ENCODE measurements around the gene ANKIB1. TPM values are rescaled to one million over a fixed set of nuclear protein-coding genes. Genes with fewer than 3 reads are reported as not detected.

ANKIB1 gene
- polyA plus RNA-seq, 1 donor (not counting 4 experiments of a cell fraction or from before 2014, with no cell fraction given), result 37.0 TPM

- Histone ChIP-seq H3K4me1 (ENCODE audit: control insufficient read depth, extremely low read depth, insufficient read depth, low read length) (peaks cover 21% of the 10 kb centered on the region), H3K9me3 (ENCODE audit: control insufficient read depth, low read depth, low read length) (no peaks in the 10 kb centered on the region), H3K36me3 (ENCODE audit: control insufficient read depth in 2 of 2, extremely low read depth in 1 of 2, insufficient read depth in 2 of 2, low read length in 2 of 2) (no peaks in the 10 kb centered on the region), H3K9me1 (ENCODE audit: control insufficient read depth, extremely low read depth, insufficient read depth, low read length) (no peaks in the 10 kb centered on the region), H3K27me3 (ENCODE audit: control insufficient read depth, extremely low read depth, insufficient read depth, low read length) (no peaks in the 10 kb centered on the region), H2AFZ (ENCODE audit: control insufficient read depth, low read length) (no peak overlapping the region), H4K20me1 (ENCODE audit: control insufficient read depth, extremely low read depth, insufficient read depth, low read length) (no peaks in the 10 kb centered on the region), H3K4me3 (ENCODE audit: control insufficient read depth in 2 of 3, extremely low read depth in 1 of 3, insufficient read depth in 2 of 3, low read depth in 1 of 3, low read length in 3 of 3) (no peak overlapping the region), H3K9ac (ENCODE audit: control insufficient read depth, extremely low read depth, insufficient read depth, low read length) (no peak overlapping the region), H3K4me2 (ENCODE audit: control insufficient read depth, extremely low read depth, insufficient read depth, low read depth, low read length) (no peak overlapping the region), H3K27ac (ENCODE audit: control insufficient read depth, insufficient read depth, low read length) (peak overlapping the region; percentile 28), H3K79me2 (ENCODE audit: control insufficient read depth, insufficient read depth, low read length) (peaks cover 68% of the 10 kb centered on the region)
- dilution Hi-C loops (cut with MboI; ENCODE audit: extremely low pct_ligation_motif_present, low sequenced_read_pairs), result no loop called here
- FAIRE-seq (no peak), DNase-seq (ENCODE audit: low read depth, low spot score) (no peak)
- TF ChIP-seq CTCF (optimal IDR thresholded peaks at IDR 0.05 in 1 of 3, IDR thresholded peaks at IDR 0.05 in 1 of 3, conservative IDR thresholded peaks at IDR 0.05 in 1 of 3; ENCODE audit: extremely low read depth in 1 of 3, insufficient read depth in 2 of 3, low read length in 3 of 3) (no peak), EZH2 (IDR thresholded peaks at IDR 0.05; ENCODE audit: low read length) (no peak)
These were observed 13.3 kb downstream of the ANKIB1 start for GRCh38 chr7:92259062-92259461.

- peak overlapping the region; percentile 35 for H2AFZ ChIP-seq (ENCODE audit: control insufficient read depth, low read length)
- no peaks in the 10 kb centered on the region for H3K27me3 ChIP-seq (ENCODE audit: control insufficient read depth, extremely low read depth, insufficient read depth, low read length)
- H3K79me2 ChIP-seq (ENCODE audit: control insufficient read depth, insufficient read depth, low read length), result peaks cover 68% of the 10 kb centered on the region
- H3K9ac ChIP-seq (ENCODE audit: control insufficient read depth, extremely low read depth, insufficient read depth, low read length), result peak overlapping the region; percentile 22
- H3K27ac ChIP-seq (ENCODE audit: control insufficient read depth, insufficient read depth, low read length), result peak overlapping the region; percentile 81
- TF ChIP-seq CTCF (optimal IDR thresholded peaks at IDR 0.05 in 1 of 3, IDR thresholded peaks at IDR 0.05 in 1 of 3, conservative IDR thresholded peaks at IDR 0.05 in 1 of 3; ENCODE audit: extremely low read depth in 1 of 3, insufficient read depth in 2 of 3, low read length in 3 of 3) (no peak), EZH2 (IDR thresholded peaks at IDR 0.05; ENCODE audit: low read length) (no peak)
- peaks cover 21% of the 10 kb centered on the region for H3K4me1 ChIP-seq (ENCODE audit: control insufficient read depth, extremely low read depth, insufficient read depth, low read length)
- DNase-seq (ENCODE audit: low read depth, low spot score) (no peak), FAIRE-seq (no peak)
- H3K36me3 ChIP-seq (ENCODE audit: control insufficient read depth in 2 of 2, extremely low read depth in 1 of 2, insufficient read depth in 2 of 2, low read length in 2 of 2), result no peaks in the 10 kb centered on the region
- H3K4me2 ChIP-seq (ENCODE audit: control insufficient read depth, extremely low read depth, insufficient read depth, low read depth, low read length), result peak overlapping the region; percentile 65
- dilution Hi-C loops (cut with MboI; ENCODE audit: extremely low pct_ligation_motif_present, low sequenced_read_pairs), result no loop called here
- H3K9me3 ChIP-seq (ENCODE audit: control insufficient read depth, low read depth, low read length), result no peaks in the 10 kb centered on the region
- H3K4me3 ChIP-seq (ENCODE audit: control insufficient read depth in 2 of 3, extremely low read depth in 1 of 3, insufficient read depth in 2 of 3, low read depth in 1 of 3, low read length in 3 of 3), result peak overlapping the region in 2 of 3 experiments; percentile 1 to 7
- H4K20me1 ChIP-seq (ENCODE audit: control insufficient read depth, extremely low read depth, insufficient read depth, low read length), result no peaks in the 10 kb centered on the region
- H3K9me1 ChIP-seq (ENCODE audit: control insufficient read depth, extremely low read depth, insufficient read depth, low read length), result no peaks in the 10 kb centered on the region
These were observed 14.0 kb downstream of the ANKIB1 start for GRCh38 chr7:92259610-92260247.
